MG63 (cell line): ENCODE results near the gene TINAGL1. TPM values are rescaled to one million over a fixed set of nuclear protein-coding genes. Genes with fewer than 3 reads are reported as not detected.

ENCODE experiments used
- DNase-seq: peaks from one replicate; pipeline ENCODE4 v3.0.0-alpha.2; 2020
- H3K27me3 ChIP-seq: fragments of 250-450 bp; sonication (Bioruptor Pico); 2 replicates; pipeline ENCODE4 v1.5.1; 2020; ENCODE audit warnings: mild to moderate bottlenecking, moderate library complexity
- H3K36me3 ChIP-seq: fragments of 250-450 bp; sonication (Bioruptor Pico); 2 replicates; pipeline ENCODE4 v1.5.1; 2020; ENCODE audit warnings: mild to moderate bottlenecking, moderate library complexity
- H3K4me3 ChIP-seq: fragments of 250-450 bp; sonication (Bioruptor Pico); 2 replicates; pipeline ENCODE4 v1.5.1; 2020; ENCODE audit warnings: mild to moderate bottlenecking, moderate library complexity
- H3K9me3 ChIP-seq: fragments of 250-450 bp; sonication (Bioruptor Pico); 2 replicates; pipeline ENCODE4 v1.5.1; 2020; ENCODE audit warnings: mild to moderate bottlenecking, moderate library complexity
- total RNA-seq: library from RNA; depleted of rRNA; stranded (reverse); fragments of >200 nt; shearing (Covaris generic); gene quantifications from 2 replicates; pipeline ENCODE4 v1.2.3, GENCODE V29; 2014; ENCODE audit warnings: low replicate concordance

The TINAGL1 gene
- total RNA-seq, 1 experiment from 2014 or later, result not detected

DNA sequence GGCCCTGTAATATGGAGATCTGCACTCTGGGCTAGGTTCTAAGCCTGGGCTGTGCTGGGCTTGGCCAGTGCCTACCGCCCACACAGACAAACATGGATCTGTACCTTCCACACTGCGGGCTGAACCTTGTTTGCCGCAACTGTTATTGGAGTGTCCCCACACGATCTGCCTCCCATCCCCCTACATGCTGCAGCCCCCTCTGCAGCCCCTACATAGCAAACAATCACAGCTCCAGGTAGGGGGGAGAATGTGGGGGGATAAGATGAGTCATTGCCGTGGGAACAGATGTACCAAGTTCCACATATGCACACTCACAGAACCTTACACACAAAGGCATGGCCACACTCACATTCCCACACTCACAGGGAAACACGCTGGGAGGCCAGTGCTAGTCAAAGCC, 39.1 kb downstream of the TINAGL1 start:
- Histone ChIP-seq H3K27me3 (no peaks in the 10 kb centered on the region), H3K9me3 (no peaks in the 10 kb centered on the region), H3K36me3 (no peaks in the 10 kb centered on the region), H3K4me3 (no peak overlapping the region)
- DNase-seq, result no peak

DNA sequence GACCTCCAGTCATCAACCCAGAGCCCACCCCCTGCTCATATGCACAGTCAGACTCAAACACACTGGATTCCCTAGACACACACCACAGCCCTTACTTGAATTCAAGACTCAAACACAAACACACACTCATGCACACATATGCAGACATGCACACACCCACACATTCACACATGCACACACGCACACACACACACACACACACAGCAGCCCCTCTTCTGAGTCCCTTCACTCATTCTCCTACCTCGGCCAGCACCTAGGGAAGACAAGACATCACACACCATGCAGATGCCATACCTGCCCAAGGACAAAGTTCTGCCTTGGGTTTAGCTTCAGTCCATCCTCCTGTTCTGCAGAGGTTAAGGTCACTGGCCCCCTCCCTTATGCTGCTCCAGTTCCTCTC, 39.6 kb downstream of the TINAGL1 start:
- Histone ChIP-seq H3K4me3 (no peak overlapping the region), H3K36me3 (no peaks in the 10 kb centered on the region), H3K27me3 (no peaks in the 10 kb centered on the region), H3K9me3 (no peaks in the 10 kb centered on the region)
- no peak for DNase-seq

DNA sequence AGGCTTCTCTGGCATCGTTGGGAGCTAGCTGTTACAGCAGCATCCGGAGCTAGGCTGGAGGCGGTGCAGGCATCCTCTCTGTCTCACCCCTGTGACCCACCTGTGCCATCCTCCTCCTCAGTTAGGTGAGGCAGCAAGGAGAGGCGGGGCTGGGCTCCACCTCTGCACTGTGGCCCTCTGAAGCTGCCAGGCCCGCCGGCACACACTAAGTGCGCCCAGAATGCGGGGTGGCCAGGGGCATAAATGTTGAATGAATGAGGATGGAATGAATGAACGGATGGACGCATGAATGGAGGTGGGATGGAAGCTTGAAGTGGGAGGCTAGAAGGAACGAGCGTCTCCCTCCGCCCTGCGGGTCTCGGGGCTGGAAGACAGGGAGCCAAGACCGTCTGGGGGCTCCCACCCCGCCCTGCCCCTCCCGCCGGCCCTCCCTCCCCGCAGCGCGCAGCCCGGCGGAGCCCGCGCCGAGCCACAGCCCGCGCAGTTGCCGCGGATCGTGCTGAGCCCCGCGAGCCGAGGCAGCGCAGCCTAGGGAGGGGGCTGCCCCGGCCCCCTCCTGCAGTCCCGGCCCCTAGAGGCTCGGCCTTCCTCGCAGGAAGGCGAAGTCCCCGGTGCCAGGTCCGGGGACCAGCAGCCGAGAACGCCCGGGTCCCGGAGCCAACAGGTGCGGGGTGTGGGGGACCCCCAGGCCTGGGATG, 41.1 kb downstream of the TINAGL1 start, which contains the start of gene HCRTR1:
HCRTR1 (plus strand) TSS at position 472 of the 698 bp plus-strand sequence. CDS start 1,504 bp downstream, outside the sequence.
- no peak for DNase-seq
- Histone ChIP-seq H3K4me3 (peak within 1 kb of the TSS; percentile 49), H3K36me3 (no peaks in the 10 kb centered on the region), H3K9me3 (no peaks in the 10 kb centered on the region), H3K27me3 (no peaks in the 10 kb centered on the region)

DNA sequence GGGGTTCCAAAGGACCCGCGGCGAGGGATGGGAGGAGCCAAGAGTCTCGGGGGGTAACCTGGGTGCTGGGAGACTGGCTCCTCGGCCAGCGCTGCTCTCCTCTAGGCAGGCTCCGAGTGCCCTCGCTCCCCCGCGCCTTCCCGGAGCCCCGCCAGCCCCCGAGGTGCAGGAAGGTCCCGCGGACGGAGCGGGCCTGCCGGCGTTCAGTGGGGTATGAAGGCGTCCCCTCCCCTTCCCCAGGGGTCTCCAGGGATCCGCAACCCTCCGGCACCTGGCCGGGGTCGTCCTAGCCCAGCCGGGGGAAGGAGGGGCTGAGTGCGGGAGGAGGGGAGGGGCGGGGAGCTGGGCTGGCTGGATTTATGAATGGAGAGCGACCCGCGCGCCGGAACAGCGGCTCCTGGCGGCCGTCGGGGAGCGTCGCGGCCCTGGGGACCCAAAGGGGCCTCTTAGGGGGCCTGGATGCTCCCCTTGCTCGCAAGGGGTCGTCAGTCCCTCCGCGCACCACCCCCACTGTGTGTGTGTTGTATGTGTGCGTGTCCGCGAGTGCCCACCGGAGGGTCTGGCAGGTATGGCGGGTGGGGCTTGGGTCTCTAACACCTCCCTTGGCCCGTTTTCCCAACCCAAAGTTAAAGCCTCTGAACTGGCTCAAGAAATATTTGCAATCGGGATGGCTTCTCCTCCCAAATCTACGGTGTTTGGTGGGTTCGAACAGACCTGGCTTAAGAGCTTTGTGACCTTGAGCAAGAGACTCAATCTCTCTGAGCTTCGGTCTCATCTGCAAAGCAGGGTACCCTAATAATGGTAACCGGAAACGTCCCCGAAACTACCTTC, 41.8 kb downstream of the TINAGL1 start:
- peak; percentile 39 for DNase-seq
- Histone ChIP-seq H3K4me3 (peak overlapping the region; percentile 49), H3K9me3 (no peaks in the 10 kb centered on the region), H3K27me3 (no peaks in the 10 kb centered on the region), H3K36me3 (no peaks in the 10 kb centered on the region)

DNA sequence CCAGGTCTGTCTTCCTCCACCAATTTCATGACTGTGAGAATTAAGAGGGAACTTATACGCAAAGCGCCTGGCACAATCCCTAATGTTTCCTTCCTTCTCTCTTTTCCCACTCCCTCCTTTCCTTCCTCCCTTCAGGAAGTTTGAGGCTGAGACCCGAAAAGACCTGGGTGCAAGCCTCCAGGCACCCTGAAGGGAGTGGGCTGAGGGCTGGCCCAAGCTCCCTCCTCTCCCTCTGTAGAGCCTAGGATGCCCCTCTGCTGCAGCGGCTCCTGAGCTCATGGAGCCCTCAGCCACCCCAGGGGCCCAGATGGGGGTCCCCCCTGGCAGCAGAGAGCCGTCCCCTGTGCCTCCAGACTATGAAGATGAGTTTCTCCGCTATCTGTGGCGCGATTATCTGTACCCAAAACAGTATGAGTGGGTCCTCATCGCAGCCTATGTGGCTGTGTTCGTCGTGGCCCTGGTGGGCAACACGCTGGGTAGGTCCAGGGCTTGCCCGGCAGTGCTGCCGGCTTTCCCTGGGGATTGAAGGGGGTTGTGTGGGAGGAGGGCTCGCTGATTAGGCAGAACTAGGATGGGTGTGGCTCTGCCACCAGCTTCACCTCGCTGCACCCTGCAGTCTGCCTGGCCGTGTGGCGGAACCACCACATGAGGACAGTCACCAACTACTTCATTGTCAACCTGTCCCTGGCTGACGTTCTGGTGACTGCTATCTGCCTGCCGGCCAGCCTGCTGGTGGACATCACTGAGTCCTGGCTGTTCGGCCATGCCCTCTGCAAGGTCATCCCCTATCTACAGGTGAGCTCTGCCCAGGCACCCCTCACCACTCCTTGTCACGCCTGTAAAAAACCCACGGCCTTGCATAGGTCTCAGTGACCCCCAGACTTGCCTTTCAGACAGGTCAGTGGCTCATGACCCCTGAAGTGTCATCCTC, 42.9 kb downstream of the TINAGL1 start:
- no peaks in the 10 kb centered on the region for H3K36me3 ChIP-seq
- no peaks in the 10 kb centered on the region for H3K9me3 ChIP-seq
- H3K4me3 ChIP-seq, result no peak overlapping the region
- DNase-seq, result no peak
- no peaks in the 10 kb centered on the region for H3K27me3 ChIP-seq

DNA sequence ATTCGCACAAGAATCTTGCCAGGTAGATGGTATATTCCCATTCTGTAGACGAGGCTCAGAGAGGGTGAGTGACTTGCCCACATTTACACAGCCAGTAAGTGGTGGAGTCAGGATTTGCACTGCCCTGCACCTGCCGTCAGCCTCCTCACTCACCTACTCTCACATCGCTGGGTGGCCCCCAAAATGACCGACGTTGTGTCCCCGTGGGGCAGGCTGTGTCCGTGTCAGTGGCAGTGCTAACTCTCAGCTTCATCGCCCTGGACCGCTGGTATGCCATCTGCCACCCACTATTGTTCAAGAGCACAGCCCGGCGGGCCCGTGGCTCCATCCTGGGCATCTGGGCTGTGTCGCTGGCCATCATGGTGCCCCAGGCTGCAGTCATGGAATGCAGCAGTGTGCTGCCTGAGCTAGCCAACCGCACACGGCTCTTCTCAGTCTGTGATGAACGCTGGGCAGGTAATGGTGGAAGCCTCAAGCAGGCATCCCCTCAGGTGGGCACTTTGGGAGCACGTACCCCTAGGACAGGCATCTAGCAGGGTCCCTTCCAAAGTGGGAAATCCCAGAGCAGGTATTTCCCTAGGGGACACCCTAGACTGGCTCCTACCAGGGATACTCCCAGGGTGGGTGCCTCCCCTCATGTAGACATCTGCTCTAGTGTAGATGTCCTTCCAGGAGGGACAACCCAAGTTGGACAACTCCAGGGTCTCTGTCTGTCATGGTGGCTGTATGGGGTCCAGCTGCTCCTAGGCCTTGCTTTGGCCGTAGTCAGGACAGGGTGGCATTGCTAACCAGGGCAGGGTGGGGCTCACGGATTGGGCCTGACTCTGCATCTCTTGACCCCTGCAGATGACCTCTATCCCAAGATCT, 44.5 kb downstream of the TINAGL1 start:
- DNase-seq, result no peak
- Histone ChIP-seq H3K36me3 (no peaks in the 10 kb centered on the region), H3K27me3 (no peaks in the 10 kb centered on the region), H3K4me3 (no peak overlapping the region), H3K9me3 (no peaks in the 10 kb centered on the region)

DNA sequence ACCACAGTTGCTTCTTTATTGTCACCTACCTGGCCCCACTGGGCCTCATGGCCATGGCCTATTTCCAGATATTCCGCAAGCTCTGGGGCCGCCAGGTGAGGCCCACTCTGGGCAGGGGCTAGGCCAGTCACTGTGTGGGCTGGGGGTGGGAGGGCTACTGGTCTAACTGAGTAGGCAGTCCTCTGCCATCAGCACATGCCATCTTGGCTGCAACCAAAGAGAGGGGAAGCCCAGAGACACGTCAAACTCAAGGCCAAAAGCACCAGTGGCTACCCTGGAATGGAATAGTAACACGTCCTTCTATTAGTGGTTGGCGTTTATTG, 45.1 kb downstream of the TINAGL1 start:
- Histone ChIP-seq H3K36me3 (no peaks in the 10 kb centered on the region), H3K27me3 (no peaks in the 10 kb centered on the region), H3K4me3 (no peak overlapping the region), H3K9me3 (no peaks in the 10 kb centered on the region)
- no peak for DNase-seq

DNA sequence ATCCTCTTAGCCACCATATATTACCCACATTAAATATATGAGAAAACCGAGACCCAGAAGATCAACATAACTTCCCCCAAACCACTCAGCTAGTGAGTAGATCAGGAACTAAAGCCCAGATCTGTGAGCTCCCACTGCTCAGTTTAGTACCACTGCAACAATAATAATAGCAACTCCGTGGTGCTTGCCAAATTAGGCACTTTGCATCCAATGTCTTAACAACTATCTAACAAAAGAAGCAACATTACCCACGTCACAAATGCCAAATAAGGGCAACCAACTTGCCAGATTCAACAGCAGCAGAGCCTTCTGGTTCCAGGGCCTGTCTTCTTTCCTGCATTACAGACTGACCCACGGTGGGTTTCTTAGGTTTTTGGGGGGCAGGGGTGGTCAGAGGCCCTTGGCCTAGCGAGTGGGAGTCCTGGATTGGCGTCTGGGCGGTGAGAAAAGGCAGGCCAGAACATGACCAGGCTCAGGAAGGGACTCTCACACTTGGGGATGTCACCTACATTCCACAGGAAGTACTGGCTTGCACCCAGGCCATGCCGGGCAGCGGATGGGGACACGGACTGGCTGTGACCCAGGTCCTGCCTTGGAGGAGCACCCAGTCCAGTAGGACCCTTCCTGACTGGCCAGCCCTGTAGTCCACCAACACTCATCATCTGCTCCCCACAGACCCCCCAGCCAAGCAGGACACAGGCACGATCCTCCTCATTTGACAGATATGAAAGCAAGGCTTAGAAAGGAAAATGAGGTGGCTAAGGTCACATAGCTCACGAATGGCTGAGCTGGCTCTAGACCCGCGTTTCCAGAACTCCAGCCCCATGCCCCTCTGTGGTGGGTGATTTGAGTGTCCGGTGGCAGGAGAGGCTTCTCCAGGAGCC, 45.8 kb downstream of the TINAGL1 start:
- DNase-seq, result no peak
- Histone ChIP-seq H3K36me3 (no peaks in the 10 kb centered on the region; the same call in 1 of the 2 replicates), H3K4me3 (no peak overlapping the region), H3K9me3 (no peaks in the 10 kb centered on the region), H3K27me3 (no peaks in the 10 kb centered on the region)

DNA sequence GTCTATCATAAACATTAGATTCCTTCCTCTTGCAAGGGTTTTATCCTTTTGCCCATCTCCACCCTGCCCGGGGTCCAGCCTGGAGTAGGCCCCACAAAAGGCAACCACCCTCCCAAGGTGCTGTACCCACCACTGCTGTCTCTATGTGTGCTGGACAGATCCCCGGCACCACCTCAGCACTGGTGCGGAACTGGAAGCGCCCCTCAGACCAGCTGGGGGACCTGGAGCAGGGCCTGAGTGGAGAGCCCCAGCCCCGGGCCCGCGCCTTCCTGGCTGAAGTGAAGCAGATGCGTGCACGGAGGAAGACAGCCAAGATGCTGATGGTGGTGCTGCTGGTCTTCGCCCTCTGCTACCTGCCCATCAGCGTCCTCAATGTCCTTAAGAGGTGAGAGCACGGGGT, 47.0 kb downstream of the TINAGL1 start:
- Histone ChIP-seq H3K27me3 (no peaks in the 10 kb centered on the region), H3K9me3 (no peaks in the 10 kb centered on the region), H3K36me3 (peaks cover 4% of the 10 kb centered on the region; the same call in 1 of the 2 replicates), H3K4me3 (no peak overlapping the region)
- DNase-seq, result no peak

DNA sequence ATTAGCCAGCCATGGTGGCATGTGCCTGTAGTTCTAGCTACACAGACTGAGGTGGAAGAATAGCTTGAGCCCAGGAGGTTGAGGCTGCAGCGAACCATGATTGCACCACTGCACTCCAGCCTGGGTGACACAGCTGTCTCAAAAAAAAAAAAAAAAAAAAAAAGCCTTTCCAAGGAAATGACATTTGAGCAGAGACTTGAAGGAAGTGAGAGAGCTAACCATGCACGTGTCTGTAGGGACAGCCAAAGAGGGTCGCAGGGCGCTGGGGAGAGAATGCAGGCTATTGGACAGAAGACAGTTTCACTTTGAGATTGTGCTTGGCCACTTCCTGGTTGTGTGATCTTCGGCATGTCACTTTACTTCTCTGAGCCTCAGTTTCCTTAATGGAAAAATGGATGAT, 48.0 kb downstream of the TINAGL1 start:
- no peak for DNase-seq
- Histone ChIP-seq H3K9me3 (no peaks in the 10 kb centered on the region), H3K36me3 (peaks cover 11% of the 10 kb centered on the region), H3K27me3 (no peaks in the 10 kb centered on the region), H3K4me3 (no peak overlapping the region)

DNA sequence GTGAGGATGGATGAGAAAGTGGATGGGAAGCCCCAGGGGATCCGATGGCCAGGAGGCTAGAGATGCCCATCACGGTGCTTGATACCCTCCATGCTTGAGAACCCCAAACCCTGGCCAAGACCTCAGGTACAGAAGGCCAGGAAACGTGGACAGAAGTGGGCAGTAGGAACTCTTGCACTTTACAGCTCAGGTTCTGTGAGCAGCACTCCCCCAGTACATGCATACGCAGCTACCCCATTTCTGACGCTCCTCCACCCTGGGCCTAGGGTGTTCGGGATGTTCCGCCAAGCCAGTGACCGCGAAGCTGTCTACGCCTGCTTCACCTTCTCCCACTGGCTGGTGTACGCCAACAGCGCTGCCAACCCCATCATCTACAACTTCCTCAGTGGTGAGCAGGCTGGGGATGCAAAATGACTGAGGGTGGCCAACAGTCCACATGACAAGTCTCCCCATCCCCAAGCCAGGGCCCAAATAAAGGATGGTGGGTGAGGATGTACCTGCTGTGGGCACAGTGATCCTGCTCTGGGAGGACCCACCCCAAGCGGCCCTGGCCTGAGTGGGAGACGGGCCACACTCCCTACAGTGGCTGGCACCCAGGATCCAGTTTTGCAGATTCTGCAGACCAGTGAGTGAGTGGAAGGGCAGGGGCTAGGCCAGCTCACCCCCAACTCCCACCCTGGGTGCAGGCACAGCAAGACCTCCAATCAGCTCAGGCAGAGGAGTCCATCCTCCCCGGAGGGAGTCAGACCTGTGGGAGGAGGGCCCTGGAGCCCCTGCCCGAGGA, 48.6 kb downstream of the TINAGL1 start:
- DNase-seq, result no peak
- no peak overlapping the region for H3K4me3 ChIP-seq
- H3K36me3 ChIP-seq, result peaks cover 16% of the 10 kb centered on the region
- no peaks in the 10 kb centered on the region for H3K9me3 ChIP-seq
- no peaks in the 10 kb centered on the region for H3K27me3 ChIP-seq

DNA sequence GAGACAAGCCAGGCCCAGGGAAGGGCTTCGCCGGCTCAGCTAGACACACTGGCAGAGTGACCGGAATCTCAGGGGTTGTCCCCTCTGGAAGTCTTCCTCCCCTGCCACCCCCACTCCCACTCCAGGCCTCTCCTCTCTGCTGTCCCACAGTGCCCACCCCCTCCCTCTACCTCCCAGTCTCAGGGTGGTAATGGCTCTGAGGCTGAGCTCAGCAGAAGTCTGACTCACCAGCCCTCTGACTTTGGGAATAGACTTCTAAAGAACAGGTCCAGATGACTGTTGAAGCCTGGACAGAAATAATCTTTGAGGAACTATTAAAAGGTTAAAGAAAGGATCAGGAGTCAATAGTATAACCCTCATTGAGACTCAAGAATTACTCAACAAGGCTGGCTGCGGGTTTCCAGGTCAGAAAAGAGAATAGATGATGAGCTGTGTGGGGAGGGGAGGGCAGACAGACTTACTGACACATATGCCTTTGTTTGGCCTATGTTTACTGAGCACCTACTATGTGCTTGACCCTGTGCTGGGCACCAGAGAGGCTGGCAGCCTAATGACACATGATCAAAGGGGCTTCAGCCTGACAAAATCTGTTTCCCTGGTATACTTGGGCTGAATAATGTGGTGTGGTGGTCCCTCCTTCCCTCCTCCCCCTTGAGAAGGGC, 49.4 kb downstream of the TINAGL1 start:
- H3K36me3 ChIP-seq, result peaks cover 16% of the 10 kb centered on the region
- H3K9me3 ChIP-seq, result no peaks in the 10 kb centered on the region
- peak; percentile 31 for DNase-seq
- H3K4me3 ChIP-seq, result no peak overlapping the region
- H3K27me3 ChIP-seq, result no peaks in the 10 kb centered on the region

DNA sequence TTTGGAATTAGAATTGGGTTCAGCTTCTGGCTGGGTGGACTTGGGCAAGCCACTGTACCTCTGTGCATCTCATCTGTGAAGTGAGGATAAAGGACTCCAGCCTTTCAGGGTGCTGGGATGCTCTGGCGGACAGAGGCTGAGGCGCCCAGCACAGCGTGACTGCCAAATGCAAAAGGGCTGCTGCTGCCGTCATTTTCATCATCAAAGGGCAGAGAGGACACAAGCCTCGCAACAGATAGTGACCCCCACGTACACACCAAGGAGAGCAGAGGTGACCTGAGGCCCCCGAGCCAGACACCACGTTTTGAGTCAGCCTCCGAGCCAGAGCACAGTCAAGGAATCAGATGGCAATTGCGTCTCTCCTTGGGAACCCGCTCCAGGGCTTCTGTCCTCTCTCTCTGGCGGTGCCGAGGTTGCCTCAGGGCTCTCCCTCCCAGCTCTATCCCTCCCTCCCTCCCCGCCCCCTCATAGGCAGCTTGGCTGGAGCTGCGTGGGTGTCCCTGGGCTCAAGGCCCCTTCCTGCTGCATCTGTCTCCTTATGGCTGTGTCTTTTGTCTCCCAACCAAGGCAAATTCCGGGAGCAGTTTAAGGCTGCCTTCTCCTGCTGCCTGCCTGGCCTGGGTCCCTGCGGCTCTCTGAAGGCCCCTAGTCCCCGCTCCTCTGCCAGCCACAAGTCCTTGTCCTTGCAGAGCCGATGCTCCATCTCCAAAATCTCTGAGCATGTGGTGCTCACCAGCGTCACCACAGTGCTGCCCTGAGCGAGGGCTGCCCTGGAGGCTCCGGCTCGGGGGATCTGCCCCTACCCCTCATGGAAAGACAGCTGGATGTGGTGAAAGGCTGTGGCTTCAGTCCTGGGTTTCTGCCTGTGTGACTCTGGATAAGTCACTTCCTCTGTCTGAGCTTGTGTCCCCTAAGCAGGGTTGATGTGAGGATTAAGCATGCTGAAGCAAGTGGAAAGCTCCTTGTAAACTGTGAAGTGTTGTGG, 50.2 kb downstream of the TINAGL1 start:
- H3K4me3 ChIP-seq, result no peak overlapping the region
- no peak for DNase-seq
- H3K27me3 ChIP-seq, result no peaks in the 10 kb centered on the region
- H3K36me3 ChIP-seq, result peaks cover 16% of the 10 kb centered on the region
- H3K9me3 ChIP-seq, result no peaks in the 10 kb centered on the region
